Peyer's patch (tissue), 4 donors: ENCODE measurements around the gene DSCAML1.

Experiments
- POLR2A ChIP-seq, 2 donors: fragments of 450-650 bp; IDR thresholded peaks; one replicate each; pipeline ENCODE4 v1.5.1; 2017; ENCODE audit warnings: antibody characterized with exemption in 2 of 2, mild to moderate bottlenecking in 2 of 2, moderate library complexity in 2 of 2
- TF ChIP-seq, protein P1 (sequence below), 6 experiments: fragments of 450-650 bp in 4 of 6; fragments of 200-600 bp in 2 of 6; sonication (generic) in 1 of 6; IDR thresholded peaks; one replicate each; pipeline ENCODE4 v1.5.1; 2017 to 2019; ENCODE audit warnings: antibody characterized with exemption in 6 of 6, mild to moderate bottlenecking in 3 of 6, moderate library complexity in 1 of 6

GRCh38 chr11:117816846-117817367 lies 19.9 kb upstream of the DSCAML1 start:
- no peak for TF ChIP-seq POLR2A (IDR thresholded peaks at IDR 0.05)
- TF ChIP-seq, protein P1, sequence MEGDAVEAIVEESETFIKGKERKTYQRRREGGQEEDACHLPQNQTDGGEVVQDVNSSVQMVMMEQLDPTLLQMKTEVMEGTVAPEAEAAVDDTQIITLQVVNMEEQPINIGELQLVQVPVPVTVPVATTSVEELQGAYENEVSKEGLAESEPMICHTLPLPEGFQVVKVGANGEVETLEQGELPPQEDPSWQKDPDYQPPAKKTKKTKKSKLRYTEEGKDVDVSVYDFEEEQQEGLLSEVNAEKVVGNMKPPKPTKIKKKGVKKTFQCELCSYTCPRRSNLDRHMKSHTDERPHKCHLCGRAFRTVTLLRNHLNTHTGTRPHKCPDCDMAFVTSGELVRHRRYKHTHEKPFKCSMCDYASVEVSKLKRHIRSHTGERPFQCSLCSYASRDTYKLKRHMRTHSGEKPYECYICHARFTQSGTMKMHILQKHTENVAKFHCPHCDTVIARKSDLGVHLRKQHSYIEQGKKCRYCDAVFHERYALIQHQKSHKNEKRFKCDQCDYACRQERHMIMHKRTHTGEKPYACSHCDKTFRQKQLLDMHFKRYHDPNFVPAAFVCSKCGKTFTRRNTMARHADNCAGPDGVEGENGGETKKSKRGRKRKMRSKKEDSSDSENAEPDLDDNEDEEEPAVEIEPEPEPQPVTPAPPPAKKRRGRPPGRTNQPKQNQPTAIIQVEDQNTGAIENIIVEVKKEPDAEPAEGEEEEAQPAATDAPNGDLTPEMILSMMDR (IDR thresholded peaks at IDR 0.05): no peak
